GM21825 (cell line): ENCODE measurements around the gene SDF2.
"Not testable (repeated sequence)": the region's sequence is repeated elsewhere in the genome, so short reads cannot be mapped to it uniquely, and the experiment has no call there.

ENCODE experiments used
- ATAC-seq: cut with Tn5 transposase; IDR thresholded peaks from one replicate; pipeline ENCODE4 v1.9.1; 2021; ENCODE audit warnings: mild to moderate bottlenecking, moderate library complexity; ENCODE audit not compliant: unreplicated experiment

SDF2 gene

GRCh38 chr17:28635506-28635905 lies 26.2 kb downstream of the SDF2 start:
- ATAC-seq = no peak

- ATAC-seq = no peak
Observed at GRCh38 chr17:28634206-28634865, 27.4 kb downstream of the SDF2 start.

- no peak for ATAC-seq
Observed at GRCh38 chr17:28626818-28627217, 34.9 kb downstream of the SDF2 start.

- no peak for ATAC-seq
Observed at GRCh38 chr17:28624148-28624547, 37.6 kb downstream of the SDF2 start.

- ATAC-seq = no peak
Observed at GRCh38 chr17:28623696-28624095, 38.0 kb downstream of the SDF2 start.

- ATAC-seq = no peak
Observed at GRCh38 chr17:28622186-28622585, 39.5 kb downstream of the SDF2 start.

- ATAC-seq = no peak
Observed at GRCh38 chr17:28620010-28620409, 41.7 kb downstream of the SDF2 start.

- ATAC-seq = no peak
Observed at GRCh38 chr17:28618464-28618863, 43.2 kb downstream of the SDF2 start.

GRCh38 chr17:28616281-28616680 lies 45.4 kb downstream of the SDF2 start:
- no peak for ATAC-seq

GRCh38 chr17:28615260-28615940 lies 46.3 kb downstream of the SDF2 start:
- ATAC-seq = no peak

GRCh38 chr17:28613931-28614381 lies 47.8 kb downstream of the SDF2 start, which contains the start of gene RSKR:
Gene RSKR, minus strand, starts transcription at chr17:28614185. Its CDS starts 24 bp downstream, at chr17:28614161.
- no peak for ATAC-seq

GRCh38 chr17:28612936-28613872 lies 48.5 kb downstream of the SDF2 start:
- no peak for ATAC-seq

- no peak for ATAC-seq
Observed at GRCh38 chr17:28612531-28612930, 49.2 kb downstream of the SDF2 start.

- no peak for ATAC-seq
Observed at GRCh38 chr17:28610376-28610775, 51.3 kb downstream of the SDF2 start.

- not testable (repeated sequence) for ATAC-seq
Observed at GRCh38 chr17:28604031-28604430, 57.7 kb downstream of the SDF2 start.

- peak; percentile 45 for ATAC-seq
Observed at GRCh38 chr17:28599311-28600184, 62.2 kb downstream of the SDF2 start.

GRCh38 chr17:28598799-28599310 lies 62.9 kb downstream of the SDF2 start, which contains the start of gene SPAG5:
Gene SPAG5, minus strand, starts transcription at chr17:28599025. Its CDS starts 79 bp downstream, at chr17:28598946.
- peak; percentile 75 for ATAC-seq

- no peak for ATAC-seq
Observed at GRCh38 chr17:28598389-28598788, 63.3 kb downstream of the SDF2 start.
